ENCODE data around the gene TSPAN5. TPM values are rescaled to one million over a fixed set of nuclear protein-coding genes. Genes with fewer than 3 reads are reported as not detected.

TSPAN5 gene
- total RNA-seq, 4 donors from 2014 or later = 2.1 to 5.8 (median 3.8) TPM

DNA sequence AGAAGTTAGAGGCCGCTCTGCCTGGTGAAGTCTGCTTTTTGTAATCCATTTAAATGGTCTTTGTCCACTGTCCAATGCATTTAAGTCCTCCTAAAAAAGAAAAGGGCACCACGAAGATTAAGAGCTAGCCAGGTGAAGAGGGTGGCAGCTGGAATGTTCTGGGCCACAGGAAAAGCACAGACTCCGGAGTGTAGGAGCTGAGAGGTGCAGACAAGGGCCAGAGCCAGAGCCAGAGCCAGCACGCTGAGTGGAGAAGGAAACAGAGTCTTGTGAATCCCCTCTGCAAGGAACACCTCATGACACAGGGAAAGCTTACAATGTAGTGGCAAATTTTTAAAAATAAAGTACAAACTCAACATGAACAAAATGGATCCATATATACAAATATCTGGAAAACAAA is 83.6 kb downstream of the TSPAN5 start:
- Histone ChIP-seq H3K27me3 (no peaks in the 10 kb centered on the region), H3K9me3 (no peaks in the 10 kb centered on the region), H3K36me3 (no peaks in the 10 kb centered on the region), H3K4me3 (no peak overlapping the region), H3K27ac (no peak overlapping the region), H3K4me1 (no peaks in the 10 kb centered on the region)
- no peak for TF ChIP-seq POLR2A (IDR thresholded peaks at IDR 0.05)
- TF ChIP-seq, protein P1, sequence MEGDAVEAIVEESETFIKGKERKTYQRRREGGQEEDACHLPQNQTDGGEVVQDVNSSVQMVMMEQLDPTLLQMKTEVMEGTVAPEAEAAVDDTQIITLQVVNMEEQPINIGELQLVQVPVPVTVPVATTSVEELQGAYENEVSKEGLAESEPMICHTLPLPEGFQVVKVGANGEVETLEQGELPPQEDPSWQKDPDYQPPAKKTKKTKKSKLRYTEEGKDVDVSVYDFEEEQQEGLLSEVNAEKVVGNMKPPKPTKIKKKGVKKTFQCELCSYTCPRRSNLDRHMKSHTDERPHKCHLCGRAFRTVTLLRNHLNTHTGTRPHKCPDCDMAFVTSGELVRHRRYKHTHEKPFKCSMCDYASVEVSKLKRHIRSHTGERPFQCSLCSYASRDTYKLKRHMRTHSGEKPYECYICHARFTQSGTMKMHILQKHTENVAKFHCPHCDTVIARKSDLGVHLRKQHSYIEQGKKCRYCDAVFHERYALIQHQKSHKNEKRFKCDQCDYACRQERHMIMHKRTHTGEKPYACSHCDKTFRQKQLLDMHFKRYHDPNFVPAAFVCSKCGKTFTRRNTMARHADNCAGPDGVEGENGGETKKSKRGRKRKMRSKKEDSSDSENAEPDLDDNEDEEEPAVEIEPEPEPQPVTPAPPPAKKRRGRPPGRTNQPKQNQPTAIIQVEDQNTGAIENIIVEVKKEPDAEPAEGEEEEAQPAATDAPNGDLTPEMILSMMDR (IDR thresholded peaks at IDR 0.05) = no peak
- DNase-seq = no peak

GRCh38 chr4:98573791-98574190 is 84.6 kb downstream of the TSPAN5 start:
- H3K27me3 ChIP-seq = no peaks in the 10 kb centered on the region
- no peaks in the 10 kb centered on the region for H3K9me3 ChIP-seq
- no peaks in the 10 kb centered on the region for H3K4me1 ChIP-seq
- no peak overlapping the region for H3K27ac ChIP-seq
- DNase-seq = no peak
- H3K36me3 ChIP-seq = no peaks in the 10 kb centered on the region
- TF ChIP-seq, protein P1 (IDR thresholded peaks at IDR 0.05) = no peak
- no peak for TF ChIP-seq POLR2A (IDR thresholded peaks at IDR 0.05)
- H3K4me3 ChIP-seq = no peak overlapping the region

DNA sequence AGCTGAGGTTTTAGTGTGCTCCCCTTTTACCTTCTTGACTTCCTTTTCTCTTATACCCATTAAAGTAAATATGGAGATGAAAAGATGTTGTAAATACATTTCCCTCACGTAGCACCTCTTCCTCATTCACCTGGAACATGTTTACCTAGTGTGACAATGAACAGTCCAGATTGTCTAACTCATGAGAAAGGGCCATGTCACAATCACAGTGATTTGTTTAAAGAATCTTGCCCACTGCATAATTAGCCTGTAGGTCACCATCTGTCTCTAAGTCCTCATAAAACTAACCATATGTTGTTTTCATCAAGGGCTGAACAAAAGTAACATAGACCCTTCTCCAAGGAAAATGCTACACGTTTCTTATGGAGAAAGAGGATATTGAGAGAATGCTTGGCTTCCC is 85.7 kb downstream of the TSPAN5 start:
- H3K27me3 ChIP-seq = no peaks in the 10 kb centered on the region
- DNase-seq = no peak
- no peaks in the 10 kb centered on the region for H3K9me3 ChIP-seq
- H3K4me3 ChIP-seq = no peak overlapping the region
- H3K4me1 ChIP-seq = no peaks in the 10 kb centered on the region
- no peaks in the 10 kb centered on the region for H3K36me3 ChIP-seq
- no peak overlapping the region for H3K27ac ChIP-seq
- TF ChIP-seq POLR2A (IDR thresholded peaks at IDR 0.05) = no peak
- TF ChIP-seq, protein P1 (IDR thresholded peaks at IDR 0.05) = no peak

DNA sequence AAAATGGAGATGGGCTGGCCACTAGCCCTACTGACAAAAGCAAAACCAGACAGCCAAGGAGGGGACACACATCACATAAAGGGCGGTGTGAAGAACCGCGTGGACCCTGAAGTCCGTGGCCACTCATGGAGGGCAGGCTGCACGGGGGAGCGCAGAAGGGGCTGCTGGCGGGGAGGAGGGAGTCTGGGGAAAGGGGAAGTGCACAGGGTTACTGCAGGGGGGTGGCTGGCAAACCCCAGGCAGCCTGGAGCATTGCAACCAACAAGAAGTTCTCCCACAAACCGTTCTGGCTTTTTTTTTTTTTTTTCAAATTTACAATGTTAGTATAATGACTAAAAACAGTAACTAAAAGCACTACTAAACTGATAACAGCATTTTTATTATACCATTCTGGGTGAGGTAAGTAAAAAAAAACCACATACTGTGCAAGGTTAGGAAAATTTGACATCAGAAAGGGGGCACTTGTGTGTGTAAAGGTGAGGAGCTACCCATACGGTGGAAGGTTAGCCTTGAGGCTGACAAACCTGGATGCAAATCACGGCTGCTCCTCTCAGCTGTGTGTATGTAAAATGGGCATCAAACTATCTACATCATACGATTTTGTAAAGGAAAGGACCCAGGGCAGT is 87.1 kb downstream of the TSPAN5 start:
- no peak for TF ChIP-seq POLR2A (IDR thresholded peaks at IDR 0.05)
- TF ChIP-seq, protein P1 (IDR thresholded peaks at IDR 0.05) = no peak
- H3K27me3 ChIP-seq = no peaks in the 10 kb centered on the region
- H3K36me3 ChIP-seq = no peaks in the 10 kb centered on the region
- peaks cover 0 to 6% (median 0%) of the 10 kb centered on the region in 4 donors for H3K4me1 ChIP-seq
- no peak for DNase-seq
- H3K4me3 ChIP-seq = no peak overlapping the region
- no peak overlapping the region for H3K27ac ChIP-seq
- no peaks in the 10 kb centered on the region for H3K9me3 ChIP-seq

GRCh38 chr4:98570151-98570797 is 88.1 kb downstream of the TSPAN5 start:
- Histone ChIP-seq H3K27ac (no peak overlapping the region), H3K27me3 (no peaks in the 10 kb centered on the region), H3K4me3 (no peak overlapping the region), H3K9me3 (no peaks in the 10 kb centered on the region), H3K4me1 (peaks cover 0 to 6% (median 0%) of the 10 kb centered on the region in 4 donors), H3K36me3 (no peaks in the 10 kb centered on the region)
- no peak for DNase-seq
- TF ChIP-seq, protein P1 (IDR thresholded peaks at IDR 0.05) = no peak
- TF ChIP-seq POLR2A (IDR thresholded peaks at IDR 0.05) = no peak
